Limb (tissue), 2 donors: ENCODE data around the gene ZNG1C.
"Not testable (repeated sequence)": the region's sequence is repeated elsewhere in the genome, so short reads cannot be mapped to it uniquely, and the experiment has no call there.

Source experiments
- DNase-seq, 2 donors: peaks; one replicate each; pipeline ENCODE4 v3.0.0-alpha.2; 2016; ENCODE audit errors: extremely low spot score in 2 of 2

ZNG1C gene

DNA sequence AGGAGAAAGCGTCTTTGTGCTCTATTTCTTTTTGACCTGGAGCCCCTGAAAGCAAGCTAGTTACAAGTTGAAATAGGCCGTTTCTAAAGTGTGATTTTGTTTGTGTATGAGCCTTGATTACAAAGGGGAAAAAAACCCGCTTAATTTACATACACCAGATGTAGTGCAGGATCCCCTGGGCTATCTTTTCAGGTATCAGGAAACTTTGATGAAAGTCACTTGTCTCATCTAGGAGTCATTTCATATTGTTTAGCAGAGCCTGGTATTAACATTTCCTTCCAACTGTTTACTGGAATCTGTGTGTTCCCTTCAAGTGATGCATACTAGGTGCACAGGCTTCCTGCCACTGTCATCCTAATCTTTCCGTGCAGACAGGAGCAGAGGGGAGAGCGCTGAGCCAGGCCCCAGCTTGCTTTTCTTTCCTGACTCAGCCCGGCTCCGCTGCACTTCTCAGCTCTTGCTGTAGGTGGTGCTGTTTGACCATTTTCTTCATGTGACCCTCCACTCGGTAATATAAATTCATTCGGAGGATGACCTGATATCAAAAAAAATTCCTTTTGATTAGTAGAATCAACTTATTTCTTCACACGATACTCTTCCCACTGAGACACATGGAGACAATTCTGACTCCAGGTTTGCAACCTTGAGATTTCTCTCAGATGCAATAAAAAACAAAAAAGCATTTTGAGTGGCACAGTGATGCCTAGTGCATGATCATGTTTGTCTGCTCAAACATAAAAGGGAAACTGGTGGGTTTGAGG is 100.7 kb downstream of the ZNG1C start:
- not testable (repeated sequence) for DNase-seq

DNA sequence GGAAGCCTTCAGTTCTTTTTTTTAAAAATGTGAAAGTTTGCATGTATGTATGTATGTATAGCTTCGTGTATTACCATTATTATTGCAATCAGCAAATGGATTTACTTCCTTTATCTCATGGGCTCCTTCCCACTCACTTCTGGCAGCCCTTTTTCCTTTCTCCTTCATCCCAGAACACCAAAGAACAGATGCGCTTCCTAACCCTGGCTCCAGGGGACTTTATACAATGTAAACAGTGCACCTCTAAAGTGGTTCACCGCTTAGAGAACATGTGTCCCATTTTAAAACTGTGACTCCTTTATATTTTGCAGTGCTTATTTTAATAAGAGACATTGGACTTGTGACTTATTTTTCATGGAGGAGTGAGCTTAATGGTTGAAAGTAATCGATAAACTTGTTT is 101.5 kb downstream of the ZNG1C start:
- DNase-seq, result not testable (repeated sequence)

DNA sequence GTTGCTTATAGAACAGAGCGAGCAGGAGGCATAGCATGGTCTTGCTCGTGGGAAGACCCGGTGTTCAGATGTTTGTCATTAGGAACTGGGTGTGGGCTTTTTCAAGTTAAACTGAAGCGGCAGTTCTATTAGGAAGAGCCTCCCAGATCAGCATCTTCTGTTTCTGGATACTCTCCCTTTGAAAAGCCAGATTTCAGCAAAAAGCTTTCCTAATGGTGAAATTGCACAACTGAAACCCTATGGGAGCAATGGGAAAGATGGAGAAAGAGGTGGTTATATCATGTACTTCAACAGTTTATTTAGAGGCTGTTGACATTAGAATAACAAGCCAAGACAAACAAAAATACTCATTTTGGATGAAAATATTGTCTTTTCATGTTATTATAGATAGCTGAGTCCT is 102.2 kb downstream of the ZNG1C start:
- not testable (repeated sequence) for DNase-seq
